SK-N-SH treated with all-trans-retinoic acid at 6 μM for 48 hours (cell line): Measurements from ENCODE around the gene HPN.

Source experiments
- ARNTL ChIP-seq: fragments of 450-650 bp; formaldehyde crosslinking; IDR thresholded peaks from 2 replicates; pipeline ENCODE4 v1.5.0; 2020; ENCODE audit warnings: low read depth, mild to moderate bottlenecking, moderate library complexity, borderline replicate concordance
- CSDC2 ChIP-seq: fragments of 250-450 bp; sonication (Bioruptor Pico); IDR thresholded peaks from 2 replicates; pipeline ENCODE4 v1.5.0; 2020; ENCODE audit warnings: mild to moderate bottlenecking, moderate library complexity
- RARB ChIP-seq: fragments of 250-450 bp; sonication (Bioruptor Pico); IDR thresholded peaks from 2 replicates; pipeline ENCODE4 v1.8.0; 2021; ENCODE audit warnings: mild to moderate bottlenecking, moderate library complexity
- SNAI2 ChIP-seq: fragments of 250-450 bp; sonication (Bioruptor Pico); IDR thresholded peaks from 2 replicates; pipeline ENCODE4 v1.5.0; 2020; ENCODE audit warnings: mild to moderate bottlenecking, moderate library complexity
- ZNF70 ChIP-seq: fragments of 450-650 bp; formaldehyde crosslinking; IDR thresholded peaks from 2 replicates; pipeline ENCODE4 v1.5.0; 2020; ENCODE audit warnings: mild to moderate bottlenecking, moderate library complexity
- TF ChIP-seq, protein P1 (sequence below): fragments of 250-450 bp; sonication (Bioruptor Pico); IDR thresholded peaks from 2 replicates; pipeline ENCODE4 v1.8.0; 2020; ENCODE audit warnings: mild to moderate bottlenecking, moderate library complexity, borderline replicate concordance
- TF ChIP-seq, protein P2 (sequence below): fragments of 250-450 bp; sonication (Bioruptor Pico); IDR thresholded peaks from 2 replicates; pipeline ENCODE4 v1.5.1; 2021; ENCODE audit warnings: mild to moderate bottlenecking, moderate library complexity

DNA sequence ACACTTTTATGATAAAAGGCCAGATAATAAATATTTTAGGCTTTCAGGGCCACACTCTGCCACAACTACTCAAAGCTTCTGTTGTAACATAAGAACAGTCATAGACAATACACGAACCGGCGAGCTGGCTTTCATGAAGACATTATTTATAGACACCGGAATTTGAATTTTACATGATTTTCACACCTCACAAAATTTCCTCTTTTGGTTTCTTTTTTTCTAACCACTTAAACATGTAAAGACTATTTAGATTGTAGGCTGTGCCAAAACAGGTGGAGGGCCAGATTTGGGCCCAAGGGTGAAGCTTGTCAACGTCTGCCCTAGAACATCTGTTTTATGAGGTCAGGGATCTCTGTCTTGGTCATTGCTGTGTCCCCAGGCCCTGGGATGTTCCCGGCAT lies 44.4 kb downstream of the HPN start:
- TF ChIP-seq ZNF70 (CRISPR knock-in tag) (no peak), CSDC2 (no peak), ARNTL (CRISPR knock-in tag) (no peak), SNAI2 (no peak), RARB (CRISPR knock-in tag) (no peak)
- TF ChIP-seq, protein P1, sequence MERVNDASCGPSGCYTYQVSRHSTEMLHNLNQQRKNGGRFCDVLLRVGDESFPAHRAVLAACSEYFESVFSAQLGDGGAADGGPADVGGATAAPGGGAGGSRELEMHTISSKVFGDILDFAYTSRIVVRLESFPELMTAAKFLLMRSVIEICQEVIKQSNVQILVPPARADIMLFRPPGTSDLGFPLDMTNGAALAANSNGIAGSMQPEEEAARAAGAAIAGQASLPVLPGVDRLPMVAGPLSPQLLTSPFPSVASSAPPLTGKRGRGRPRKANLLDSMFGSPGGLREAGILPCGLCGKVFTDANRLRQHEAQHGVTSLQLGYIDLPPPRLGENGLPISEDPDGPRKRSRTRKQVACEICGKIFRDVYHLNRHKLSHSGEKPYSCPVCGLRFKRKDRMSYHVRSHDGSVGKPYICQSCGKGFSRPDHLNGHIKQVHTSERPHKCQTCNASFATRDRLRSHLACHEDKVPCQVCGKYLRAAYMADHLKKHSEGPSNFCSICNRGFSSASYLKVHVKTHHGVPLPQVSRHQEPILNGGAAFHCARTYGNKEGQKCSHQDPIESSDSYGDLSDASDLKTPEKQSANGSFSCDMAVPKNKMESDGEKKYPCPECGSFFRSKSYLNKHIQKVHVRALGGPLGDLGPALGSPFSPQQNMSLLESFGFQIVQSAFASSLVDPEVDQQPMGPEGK (CRISPR knock-in tag) = no peak
- TF ChIP-seq, protein P2, sequence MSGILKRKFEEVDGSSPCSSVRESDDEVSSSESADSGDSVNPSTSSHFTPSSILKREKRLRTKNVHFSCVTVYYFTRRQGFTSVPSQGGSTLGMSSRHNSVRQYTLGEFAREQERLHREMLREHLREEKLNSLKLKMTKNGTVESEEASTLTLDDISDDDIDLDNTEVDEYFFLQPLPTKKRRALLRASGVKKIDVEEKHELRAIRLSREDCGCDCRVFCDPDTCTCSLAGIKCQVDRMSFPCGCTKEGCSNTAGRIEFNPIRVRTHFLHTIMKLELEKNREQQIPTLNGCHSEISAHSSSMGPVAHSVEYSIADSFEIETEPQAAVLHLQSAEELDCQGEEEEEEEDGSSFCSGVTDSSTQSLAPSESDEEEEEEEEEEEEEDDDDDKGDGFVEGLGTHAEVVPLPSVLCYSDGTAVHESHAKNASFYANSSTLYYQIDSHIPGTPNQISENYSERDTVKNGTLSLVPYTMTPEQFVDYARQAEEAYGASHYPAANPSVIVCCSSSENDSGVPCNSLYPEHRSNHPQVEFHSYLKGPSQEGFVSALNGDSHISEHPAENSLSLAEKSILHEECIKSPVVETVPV (CRISPR knock-in tag) = no peak
